ENCODE data around the gene TMEM131L. TPM values are rescaled to one million over a fixed set of nuclear protein-coding genes. Genes with fewer than 3 reads are reported as not detected.

The TMEM131L gene
- total and polyA plus RNA-seq, 8 donors: 2.4 to 40.0 (median 13.6) TPM

DNA sequence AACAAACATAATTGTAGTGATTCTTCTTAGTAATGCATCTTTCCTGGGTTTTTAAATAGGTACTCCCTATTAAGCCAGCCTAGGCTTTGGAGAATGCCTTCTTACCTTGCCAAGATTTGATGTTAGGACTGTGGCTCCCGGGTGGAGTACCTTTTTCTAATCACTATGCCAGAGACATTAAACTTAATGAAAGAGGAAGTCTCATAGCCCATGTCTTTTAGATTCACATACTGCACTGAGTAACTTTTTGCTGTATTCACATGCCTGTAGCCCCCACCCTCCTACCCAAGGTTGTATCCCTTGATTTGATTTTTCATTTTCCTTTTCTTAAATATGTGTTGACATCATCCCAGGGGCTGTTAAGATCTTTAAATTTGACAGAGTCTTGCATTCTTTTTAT is 113.7 kb downstream of the TMEM131L start:
- H3K27me3 ChIP-seq: no peaks in the 10 kb centered on the region
- peaks cover 0 to 28% (median 5%) of the 10 kb centered on the region in 4 donors for H3K4me1 ChIP-seq
- peaks cover 0 to 38% (median 23%) of the 10 kb centered on the region in 4 donors for H3K36me3 ChIP-seq
- DNase-seq: no peak
- TF ChIP-seq, protein P1, sequence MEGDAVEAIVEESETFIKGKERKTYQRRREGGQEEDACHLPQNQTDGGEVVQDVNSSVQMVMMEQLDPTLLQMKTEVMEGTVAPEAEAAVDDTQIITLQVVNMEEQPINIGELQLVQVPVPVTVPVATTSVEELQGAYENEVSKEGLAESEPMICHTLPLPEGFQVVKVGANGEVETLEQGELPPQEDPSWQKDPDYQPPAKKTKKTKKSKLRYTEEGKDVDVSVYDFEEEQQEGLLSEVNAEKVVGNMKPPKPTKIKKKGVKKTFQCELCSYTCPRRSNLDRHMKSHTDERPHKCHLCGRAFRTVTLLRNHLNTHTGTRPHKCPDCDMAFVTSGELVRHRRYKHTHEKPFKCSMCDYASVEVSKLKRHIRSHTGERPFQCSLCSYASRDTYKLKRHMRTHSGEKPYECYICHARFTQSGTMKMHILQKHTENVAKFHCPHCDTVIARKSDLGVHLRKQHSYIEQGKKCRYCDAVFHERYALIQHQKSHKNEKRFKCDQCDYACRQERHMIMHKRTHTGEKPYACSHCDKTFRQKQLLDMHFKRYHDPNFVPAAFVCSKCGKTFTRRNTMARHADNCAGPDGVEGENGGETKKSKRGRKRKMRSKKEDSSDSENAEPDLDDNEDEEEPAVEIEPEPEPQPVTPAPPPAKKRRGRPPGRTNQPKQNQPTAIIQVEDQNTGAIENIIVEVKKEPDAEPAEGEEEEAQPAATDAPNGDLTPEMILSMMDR (IDR thresholded peaks at IDR 0.05): no peak
- TF ChIP-seq EP300 (IDR thresholded peaks at IDR 0.05) (no peak), POLR2AphosphoS5 (IDR thresholded peaks at IDR 0.05) (no peak), POLR2A (IDR thresholded peaks at IDR 0.05) (no peak)
- no peak overlapping the region for H3K27ac ChIP-seq
- H3K9me3 ChIP-seq: no peaks in the 10 kb centered on the region
- H3K4me3 ChIP-seq: no peak overlapping the region
- 33 to 66% (median 43%) methylated on average over 1 of the region's 1 CpG for WGBS, 5 donors
- intact Hi-C loops (cut with DNase I; ENCODE audit: low total_unique reads): loop anchor here (5.0 to 10.0 kb wide), 3 partner anchors 115 to 238 kb away; partner anchors contain the start of genes MND1 and TMEM131L

DNA sequence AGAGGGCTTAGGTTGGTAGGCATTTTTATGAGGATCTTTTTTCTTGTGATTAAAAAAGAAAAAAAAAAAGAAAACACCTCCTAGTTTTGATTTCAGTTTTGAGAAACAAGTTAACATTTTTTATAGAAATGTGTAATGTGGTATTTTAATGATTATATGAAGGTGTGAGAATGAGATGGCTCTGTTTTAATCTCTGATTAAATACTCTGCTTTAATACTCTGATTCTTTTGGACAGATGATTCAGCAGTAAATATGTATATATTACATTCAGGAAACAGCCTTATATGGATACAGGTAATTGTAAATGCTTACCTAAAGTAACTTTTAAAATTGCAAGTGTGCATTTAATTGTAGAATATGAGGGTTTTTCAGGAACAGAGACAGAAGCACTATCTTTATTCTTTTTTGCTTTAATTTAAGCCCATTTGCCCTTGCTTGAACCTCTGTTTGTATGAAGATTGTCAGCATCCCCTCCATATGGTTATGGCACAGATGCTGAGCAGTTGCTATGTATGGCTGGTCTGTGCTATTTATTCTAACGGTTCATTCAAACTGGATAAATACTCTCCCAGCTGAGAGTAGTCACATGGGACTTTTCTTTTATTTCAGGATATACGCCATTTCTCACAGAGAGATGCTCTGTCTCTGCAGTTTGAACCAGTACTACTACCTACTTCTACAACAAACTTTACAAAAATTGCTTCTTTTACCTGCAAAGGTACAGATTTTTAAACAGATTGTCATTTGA is 117.0 kb downstream of the TMEM131L start:
- no peak for DNase-seq
- intact Hi-C loops (cut with DNase I; ENCODE audit: low total_unique reads): no loop called here
- Histone ChIP-seq H3K9me3 (no peaks in the 10 kb centered on the region), H3K36me3 (peaks cover 0 to 45% (median 34%) of the 10 kb centered on the region in 4 donors), H3K27ac (no peak overlapping the region), H3K4me1 (no peaks in the 10 kb centered on the region), H3K27me3 (no peaks in the 10 kb centered on the region), H3K4me3 (no peak overlapping the region)
- TF ChIP-seq, protein P1 (IDR thresholded peaks at IDR 0.05): no peak
- TF ChIP-seq EP300 (IDR thresholded peaks at IDR 0.05) (no peak), POLR2AphosphoS5 (IDR thresholded peaks at IDR 0.05) (no peak), POLR2A (IDR thresholded peaks at IDR 0.05) (no peak)
- 53 to 79% (median 71%) methylated on average over 2 of the region's 2 CpGs for WGBS, 5 donors

DNA sequence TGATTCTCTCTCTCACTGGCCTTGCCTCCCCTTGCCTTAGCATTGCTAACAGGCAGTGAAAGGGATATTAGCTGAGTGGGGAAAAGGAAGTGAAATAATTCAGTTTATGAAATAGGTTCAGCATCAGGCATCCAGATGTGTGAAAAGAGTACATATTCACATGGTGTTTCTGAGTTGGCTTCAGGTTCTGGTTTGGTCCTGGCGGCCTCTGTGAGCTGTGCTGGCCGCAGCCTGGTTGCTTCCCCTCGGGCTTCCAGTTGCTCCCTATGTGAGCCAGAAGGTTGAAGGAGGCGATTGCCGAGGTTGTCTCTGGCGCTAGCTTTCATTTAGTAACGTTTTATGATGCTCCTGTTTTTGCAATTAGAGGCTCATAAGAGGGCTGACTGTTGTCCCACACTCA is 118.9 kb downstream of the TMEM131L start:
- 89 to 92% (median 90%) methylated on average over 7 of the region's 7 CpGs for WGBS, 5 donors
- Histone ChIP-seq H3K27ac (no peak overlapping the region), H3K4me1 (no peaks in the 10 kb centered on the region), H3K27me3 (no peaks in the 10 kb centered on the region), H3K4me3 (no peak overlapping the region), H3K36me3 (peaks cover 0 to 63% (median 50%) of the 10 kb centered on the region in 4 donors), H3K9me3 (no peaks in the 10 kb centered on the region)
- DNase-seq: no peak
- TF ChIP-seq, protein P1 (IDR thresholded peaks at IDR 0.05): no peak
- TF ChIP-seq POLR2AphosphoS5 (IDR thresholded peaks at IDR 0.05): no peak
- intact Hi-C loops (cut with DNase I; ENCODE audit: low total_unique reads): no loop called here

DNA sequence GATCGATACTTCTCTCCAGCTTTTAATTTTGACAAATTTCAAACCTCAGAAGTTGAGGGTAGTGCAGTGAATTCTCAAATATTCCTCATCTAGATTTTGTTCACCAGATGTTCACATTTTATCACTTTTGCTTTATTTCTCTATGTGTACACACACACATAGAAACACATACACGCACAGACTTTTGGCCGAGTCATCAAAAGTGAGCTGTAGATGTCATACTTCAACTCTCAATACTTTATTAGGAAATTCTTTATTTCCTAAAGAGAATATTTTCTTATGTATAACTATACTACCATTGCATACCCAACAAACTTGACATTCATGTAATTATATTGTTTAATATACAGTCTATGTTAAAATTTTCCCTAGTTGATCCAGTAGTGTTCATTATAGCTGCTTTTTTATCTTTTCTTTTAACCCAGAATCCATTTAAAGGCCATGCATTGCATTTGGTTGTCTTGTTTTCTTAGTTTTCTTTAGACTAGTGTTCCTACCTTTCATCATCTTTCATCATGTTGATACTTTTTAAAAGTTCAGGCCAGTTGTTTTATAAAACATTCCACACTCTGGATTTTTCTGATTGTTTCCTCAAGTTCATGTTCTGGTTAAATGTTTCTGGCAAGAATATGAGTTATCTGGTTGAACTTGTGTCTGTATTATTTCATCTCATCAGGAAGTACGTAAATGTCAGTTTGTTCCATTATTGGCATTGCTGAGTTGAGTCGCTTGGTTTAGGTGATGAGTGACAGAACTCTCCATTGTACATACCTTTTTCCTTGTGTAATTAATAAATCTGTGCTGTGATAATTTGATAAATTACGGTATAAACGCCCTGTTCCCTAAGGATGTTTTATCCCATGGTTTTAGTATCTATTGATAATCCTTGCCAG is 123.8 kb downstream of the TMEM131L start:
- Histone ChIP-seq H3K4me1 (no peaks in the 10 kb centered on the region), H3K27ac (no peak overlapping the region), H3K4me3 (no peak overlapping the region), H3K9me3 (no peaks in the 10 kb centered on the region), H3K36me3 (peaks cover 5 to 84% (median 54%) of the 10 kb centered on the region in 4 donors), H3K27me3 (no peaks in the 10 kb centered on the region)
- intact Hi-C loops (cut with DNase I; ENCODE audit: low total_unique reads): no loop called here
- TF ChIP-seq POLR2A (IDR thresholded peaks at IDR 0.05) (no peak), EP300 (IDR thresholded peaks at IDR 0.05) (no peak), POLR2AphosphoS5 (IDR thresholded peaks at IDR 0.05) (no peak)
- TF ChIP-seq, protein P1 (IDR thresholded peaks at IDR 0.05): no peak
- no peak for DNase-seq
- 65 to 90% (median 78%) methylated on average over 7 of the region's 7 CpGs for WGBS, 5 donors
